ENCODE results near the gene CDKAL1. TPM values are rescaled to one million over a fixed set of nuclear protein-coding genes. Genes with fewer than 3 reads are reported as not detected.
"Not testable (repeated sequence)": the region's sequence is repeated elsewhere in the genome, so short reads cannot be mapped to it uniquely, and the experiment has no call there.

The CDKAL1 gene
- total RNA-seq, 1 donor from 2014 or later = 9.1 TPM

- DNase-seq = no peak
- no peak for TF ChIP-seq CTCF (IDR thresholded peaks at IDR 0.05; ENCODE audit: borderline replicate concordance)
- Histone ChIP-seq H3K27ac (replicated peaks) (no peak overlapping the region), H3K27me3 (ENCODE audit: low read depth) (no peaks in the 10 kb centered on the region), H3K36me3 (no peaks in the 10 kb centered on the region), H3K9me3 (replicated peaks) (peaks cover 4% of the 10 kb centered on the region), H3K4me3 (no peak overlapping the region), H3K4me1 (no peaks in the 10 kb centered on the region)
- intact Hi-C loops (cut with micrococcal nuclease) = no loop called here
These were observed 72.6 kb downstream of the CDKAL1 start for GRCh38 chr6:20606831-20607230.

GRCh38 chr6:20608356-20608755 lies 74.1 kb downstream of the CDKAL1 start:
- TF ChIP-seq CTCF (IDR thresholded peaks at IDR 0.05; ENCODE audit: borderline replicate concordance) = no peak
- H3K4me1 ChIP-seq = no peaks in the 10 kb centered on the region
- no peaks in the 10 kb centered on the region for H3K36me3 ChIP-seq
- intact Hi-C loops (cut with micrococcal nuclease) = no loop called here
- no peak for DNase-seq
- H3K9me3 ChIP-seq (replicated peaks) = peaks cover 4% of the 10 kb centered on the region
- H3K27ac ChIP-seq (replicated peaks) = no peak overlapping the region
- no peaks in the 10 kb centered on the region for H3K27me3 ChIP-seq (ENCODE audit: low read depth)
- H3K4me3 ChIP-seq = no peak overlapping the region

- no peak overlapping the region for H3K4me3 ChIP-seq
- H3K27ac ChIP-seq (replicated peaks) = no peak overlapping the region
- no peak for TF ChIP-seq CTCF (IDR thresholded peaks at IDR 0.05; ENCODE audit: borderline replicate concordance)
- H3K27me3 ChIP-seq (ENCODE audit: low read depth) = no peaks in the 10 kb centered on the region
- peaks cover 4% of the 10 kb centered on the region for H3K9me3 ChIP-seq (replicated peaks)
- intact Hi-C loops (cut with micrococcal nuclease) = no loop called here
- H3K4me1 ChIP-seq = no peaks in the 10 kb centered on the region
- H3K36me3 ChIP-seq = no peaks in the 10 kb centered on the region
- no peak for DNase-seq
These were observed 74.6 kb downstream of the CDKAL1 start for GRCh38 chr6:20608905-20609304.

- H3K9me3 ChIP-seq (replicated peaks); H3K4me1 ChIP-seq; H3K27me3 ChIP-seq (ENCODE audit: low read depth); H3K27ac ChIP-seq (replicated peaks); intact Hi-C loops (cut with micrococcal nuclease); H3K4me3 ChIP-seq; DNase-seq; H3K36me3 ChIP-seq: not testable (repeated sequence)
These were observed 75.7 kb downstream of the CDKAL1 start for GRCh38 chr6:20609924-20610323.

- H3K36me3 ChIP-seq = no peaks in the 10 kb centered on the region
- DNase-seq = no peak
- no peak for TF ChIP-seq CTCF (IDR thresholded peaks at IDR 0.05; ENCODE audit: borderline replicate concordance)
- no peaks in the 10 kb centered on the region for H3K4me1 ChIP-seq
- no peaks in the 10 kb centered on the region for H3K27me3 ChIP-seq (ENCODE audit: low read depth)
- peaks cover 4% of the 10 kb centered on the region for H3K9me3 ChIP-seq (replicated peaks)
- intact Hi-C loops (cut with micrococcal nuclease) = no loop called here
- H3K27ac ChIP-seq (replicated peaks) = no peak overlapping the region
- no peak overlapping the region for H3K4me3 ChIP-seq
These were observed 76.5 kb downstream of the CDKAL1 start for GRCh38 chr6:20610636-20611370.

GRCh38 chr6:20617537-20617936 lies 83.3 kb downstream of the CDKAL1 start:
- H3K27ac ChIP-seq (replicated peaks); H3K4me1 ChIP-seq; DNase-seq; intact Hi-C loops (cut with micrococcal nuclease); H3K36me3 ChIP-seq; H3K27me3 ChIP-seq (ENCODE audit: low read depth); H3K9me3 ChIP-seq (replicated peaks); H3K4me3 ChIP-seq: not testable (repeated sequence)
